K562 (cell line): ENCODE results near the gene BCL7B. TPM values are rescaled to one million over a fixed set of nuclear protein-coding genes. Genes with fewer than 3 reads are reported as not detected.

ENCODE experiments used
- ARNT ChIP-seq, 2 experiments: fragments of 450-650 bp; IDR thresholded peaks; 2 replicates each; pipeline ENCODE4 v1.6.1; 2016; ENCODE audit warnings: mild to moderate bottlenecking in 1 of 2
- CHCHD3 ChIP-seq: fragments of 250-450 bp; sonication (Bioruptor Pico); IDR thresholded peaks from 2 replicates; pipeline ENCODE4 v2.1.2; 2022; ENCODE audit warnings: mild to moderate bottlenecking
- ELF4 ChIP-seq: fragments of 450-650 bp; formaldehyde crosslinking; IDR thresholded peaks from 2 replicates; pipeline ENCODE4 v1.4.0; 2022; ENCODE audit warnings: missing genetic modification characterization
- ESRRA ChIP-seq: fragments of 450-650 bp; IDR thresholded peaks from 2 replicates; pipeline ENCODE4 v1.6.1; 2014; ENCODE audit warnings: low read depth, mild to moderate bottlenecking, moderate library complexity, borderline replicate concordance
- FOXP1 ChIP-seq: sonication (generic); formaldehyde crosslinking; IDR thresholded peaks from 2 replicates; pipeline ENCODE4 v1.8.0; 2022; ENCODE audit warnings: mild to moderate bottlenecking, missing genetic modification reagents
- HDAC6 ChIP-seq: IDR thresholded peaks from 2 replicates; pipeline ENCODE4 v1.6.1; 2012; ENCODE audit warnings: low read depth, mild to moderate bottlenecking, control low read depth, inconsistent platforms, low read length, moderate library complexity
- KLF13 ChIP-seq: fragments of 450-650 bp; IDR thresholded peaks from 2 replicates; pipeline ENCODE4 v1.6.1; 2016; ENCODE audit warnings: missing genetic modification characterization, low read depth, mild to moderate bottlenecking, missing compliant biosample characterization, moderate library complexity, borderline replicate concordance
- L3MBTL2 ChIP-seq: fragments of 450-650 bp; IDR thresholded peaks from 2 replicates; pipeline ENCODE4 v1.6.1; 2016; ENCODE audit warnings: mild to moderate bottlenecking, moderate library complexity
- MBD2 ChIP-seq: sonication (generic); IDR thresholded peaks from 2 replicates; pipeline ENCODE4 v1.6.1; 2016; ENCODE audit warnings: low read depth, borderline replicate concordance
- MECOM ChIP-seq: fragments of 250-450 bp; sonication (Bioruptor Pico); IDR thresholded peaks from 2 replicates; pipeline ENCODE4 v1.8.0; 2022; ENCODE audit warnings: inconsistent platforms
- SETDB1 ChIP-seq: IDR thresholded peaks from one replicate; pipeline ENCODE4 v1.6.1; 2012; ENCODE audit warnings: low read length, control low read depth, inconsistent platforms
- SIN3B ChIP-seq: fragments of 450-650 bp; IDR thresholded peaks from 2 replicates; pipeline ENCODE4 v1.6.1; 2017; ENCODE audit warnings: low read depth, mild to moderate bottlenecking, moderate library complexity
- SMAD4 ChIP-seq: fragments of 250-450 bp; sonication (Bioruptor Pico); conservative IDR thresholded peaks from 2 replicates; pipeline ENCODE4 v1.8.0; 2021; ENCODE audit warnings: inconsistent platforms, mild to moderate bottlenecking, moderate library complexity
- SMC3 ChIP-seq: conservative IDR thresholded peaks from 2 replicates; pipeline ENCODE4 v1.6.1; 2011; ENCODE audit warnings: low read depth, low read length, improper control_type of control experiment; ENCODE audit not compliant: insufficient read depth
- SP2 ChIP-seq: IDR thresholded peaks from 2 replicates; pipeline ENCODE4 v1.6.1; 2011; ENCODE audit warnings: mild to moderate bottlenecking, low read depth, low read length, moderate library complexity; ENCODE audit not compliant: poor library complexity, severe bottlenecking; ENCODE audit errors: extremely low read depth
- TEAD2 ChIP-seq: fragments of 450-650 bp; IDR thresholded peaks from 2 replicates; pipeline ENCODE4 v1.6.1; 2016; ENCODE audit warnings: missing genetic modification characterization, control low read depth, missing compliant biosample characterization
- TGIF2 ChIP-seq: sonication (generic); formaldehyde crosslinking; IDR thresholded peaks from 2 replicates; pipeline ENCODE4 v1.8.1; 2022; ENCODE audit warnings: mild to moderate bottlenecking, missing genetic modification reagents, moderate library complexity
- TOE1 ChIP-seq, 2 experiments: fragments of 450-650 bp in 1 of 2; sonication (generic) in 1 of 2; formaldehyde crosslinking in 1 of 2; IDR thresholded peaks; 2 replicates each; pipeline versions ENCODE4 v1.7.1 to v1.8.0; 2016 to 2022; ENCODE audit warnings: borderline replicate concordance in 2 of 2, mild to moderate bottlenecking in 2 of 2, antibody characterized with exemption in 1 of 2, inconsistent platforms in 1 of 2, low read depth in 1 of 2, missing genetic modification reagents in 1 of 2, moderate library complexity in 1 of 2
- U2AF1 ChIP-seq: fragments of 200-400 bp; formaldehyde crosslinking; optimal IDR thresholded peaks from 2 replicates; pipeline ENCODE3; 2017; ENCODE audit warnings: mild to moderate bottlenecking, low read depth, low read length, moderate library complexity
- ZBTB17 ChIP-seq: fragments of 450-650 bp; formaldehyde crosslinking; IDR thresholded peaks from 2 replicates; pipeline ENCODE4 v1.4.0; 2020; ENCODE audit warnings: mild to moderate bottlenecking
- ZKSCAN1 ChIP-seq: fragments of 150-350 bp; IDR thresholded peaks from 2 replicates; pipeline ENCODE4 v1.6.1; 2016; ENCODE audit warnings: low read depth, low read length
- ZNF197 ChIP-seq: fragments of 200-800 bp; sonication (Bioruptor generic); IDR thresholded peaks from 2 replicates; pipeline ENCODE4 v1.6.1; 2016; ENCODE audit warnings: low read depth, missing genetic modification characterization, missing compliant biosample characterization
- ZNF507 ChIP-seq: conservative IDR thresholded peaks from 2 replicates; pipeline ENCODE4 v1.6.1; 2017; ENCODE audit warnings: missing genetic modification characterization, missing compliant biosample characterization
- ZNF644 ChIP-seq: fragments of 200-800 bp; sonication (Bioruptor generic); IDR thresholded peaks from 2 replicates; pipeline ENCODE4 v1.6.1; 2016; ENCODE audit warnings: low read depth, missing genetic modification characterization, missing compliant biosample characterization
- ZNF778 ChIP-seq: fragments of 450-650 bp; formaldehyde crosslinking; IDR thresholded peaks from 2 replicates; pipeline ENCODE4 v1.4.0; 2020; ENCODE audit warnings: mild to moderate bottlenecking, moderate library complexity
- polyA plus RNA-seq, 8 experiments: library from polyadenylated mRNA; depleted of rRNA in 4 of 8; stranded (reverse) in 5 of 8; unstranded in 3 of 8; fragments of >200 nt; fragmentation: Nextera tagmentation in 2 of 8; fragmentation: Illumina TruSeq in 1 of 8; extraction: Ambion mirVana in 2 of 8; extraction: Trizol in 1 of 8; gene quantifications; 2 replicates each; pipeline versions ENCODE4 v1.2.1 to v1.2.3, GENCODE V29; 2011 to 2014; ENCODE audit warnings: inconsistent platforms in 1 of 8, missing spikeins in 1 of 8
- total RNA-seq, 7 experiments: library from RNA; depleted of rRNA in 6 of 7; stranded (reverse); fragments of >200 nt in 6 of 7; fragmentation: Illumina TruSeq in 2 of 7; extraction: Trizol in 2 of 7; gene quantifications; 2 replicates each; pipeline versions ENCODE4 v1.2.1 to v1.2.3, GENCODE V29; 2011 to 2021; ENCODE audit warnings: low replicate concordance in 1 of 7
- TF ChIP-seq, protein P1 (sequence below), 2 experiments: fragments of 450-650 bp in 1 of 2; sonication (generic) in 1 of 2; formaldehyde crosslinking; conservative IDR thresholded peaks; 2 replicates each; pipeline versions ENCODE4 v1.4.0 to v1.8.1; 2020 to 2022; ENCODE audit warnings: mild to moderate bottlenecking in 1 of 2, missing genetic modification reagents in 1 of 2
- TF ChIP-seq, protein P2 (sequence below): sonication (generic); formaldehyde crosslinking; IDR thresholded peaks from 2 replicates; pipeline ENCODE4 v1.8.1; 2022; ENCODE audit warnings: missing genetic modification reagents
- TF ChIP-seq, protein P3 (sequence below): fragments of 250-450 bp; sonication (Bioruptor Pico); IDR thresholded peaks from 2 replicates; pipeline ENCODE4 v1.8.0; 2021; ENCODE audit warnings: moderate library complexity, mild to moderate bottlenecking, inconsistent platforms

Gene BCL7B
- total and polyA plus RNA-seq, 9 of the 15 experiments (the other 6 are each of a cell fraction or from before 2014, with no cell fraction given), result 10.0 to 73.2 (median 32.9) TPM

DNA sequence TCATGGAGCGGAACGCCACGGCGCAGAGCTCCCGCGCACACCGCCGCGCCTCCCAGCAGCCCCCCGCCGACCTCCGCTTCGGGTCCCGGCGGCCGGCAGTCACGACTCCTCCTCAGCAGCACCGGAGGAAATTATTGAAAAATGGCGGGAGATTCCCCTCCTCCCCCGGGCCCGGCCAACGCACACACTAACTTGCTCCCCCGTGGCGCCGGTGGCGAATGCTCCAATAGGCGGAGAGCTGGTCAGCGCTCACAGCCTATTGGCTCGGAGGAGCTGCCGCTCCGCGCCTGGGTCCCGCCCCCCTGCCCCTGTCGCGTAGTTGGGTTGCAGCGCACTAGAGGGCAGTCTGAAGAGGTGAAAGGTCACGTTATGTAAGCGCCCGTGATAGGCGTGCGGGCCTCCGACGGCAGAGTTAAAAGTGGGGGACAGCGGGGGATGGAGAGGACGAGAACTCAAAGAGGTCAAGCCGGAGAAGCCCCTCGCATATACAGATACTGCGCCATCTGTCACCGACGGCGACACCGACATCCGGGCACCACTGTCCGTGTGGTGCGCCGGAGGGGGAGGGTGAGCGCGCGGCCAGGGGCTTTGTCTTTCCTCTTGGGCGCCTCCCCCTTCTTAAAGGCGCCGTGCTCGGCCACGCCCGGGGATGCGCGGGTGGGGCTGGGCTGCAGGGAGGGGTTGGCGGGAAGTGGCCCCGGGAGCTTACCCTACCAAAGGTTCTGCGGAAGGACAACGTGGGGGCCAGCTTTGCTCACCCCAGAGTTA is 35.2 kb downstream of the BCL7B start, which contains the start of gene BAZ1B (continued):
- TF ChIP-seq U2AF1, result peak; percentile 34
- no peak for TF ChIP-seq ZNF778 (CRISPR knock-in tag)
- TF ChIP-seq ESRRA, result peak; percentile 94
- no peak for TF ChIP-seq ZNF644 (tag)
- no peak for TF ChIP-seq CHCHD3 (CRISPR knock-in tag)
- 0 out of 2 replicates have a peak, but pooled peaks have one; percentile 6 for TF ChIP-seq ZNF197 (CRISPR knock-in tag)
- peak; percentile 77; the same call in 1 of the 2 replicates for TF ChIP-seq KLF13
- peak; percentile 72 for TF ChIP-seq ZKSCAN1
- 0 out of 2 replicates have a peak, but pooled peaks have one; percentile 57 for TF ChIP-seq HDAC6
- TF ChIP-seq ARNT (IDR thresholded peaks at IDR 0.05), result no peak; a peak in 1 of 4 replicates
- TF ChIP-seq, protein P1, sequence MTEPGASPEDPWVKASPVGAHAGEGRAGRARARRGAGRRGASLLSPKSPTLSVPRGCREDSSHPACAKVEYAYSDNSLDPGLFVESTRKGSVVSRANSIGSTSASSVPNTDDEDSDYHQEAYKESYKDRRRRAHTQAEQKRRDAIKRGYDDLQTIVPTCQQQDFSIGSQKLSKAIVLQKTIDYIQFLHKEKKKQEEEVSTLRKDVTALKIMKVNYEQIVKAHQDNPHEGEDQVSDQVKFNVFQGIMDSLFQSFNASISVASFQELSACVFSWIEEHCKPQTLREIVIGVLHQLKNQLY (CRISPR knock-in tag; conservative IDR thresholded peaks at IDR 0.05), result 0 out of 4 replicates have a peak, but pooled peaks of 1 of the 2 experiments have one; percentile 43
- TF ChIP-seq ELF4 (CRISPR knock-in tag), result peak; percentile 74; the same call in 1 of the 2 replicates
- peak; percentile 83; the same call in 1 of the 2 replicates for TF ChIP-seq TGIF2 (CRISPR knock-in tag)
- peak; percentile 92 for TF ChIP-seq TOE1 (IDR thresholded peaks at IDR 0.05; ENCODE audit: borderline replicate concordance)
- no peak for TF ChIP-seq TOE1 (CRISPR knock-in tag; IDR thresholded peaks at IDR 0.05; ENCODE audit: borderline replicate concordance, low read depth)
- TF ChIP-seq ZNF507, result no peak
- TF ChIP-seq MECOM (CRISPR knock-in tag), result no peak
- TF ChIP-seq SETDB1, result no peak
- peak; percentile 17; the same call in 1 of the 2 replicates for TF ChIP-seq SMC3
- peak; percentile 95 for TF ChIP-seq SP2
- no peak for TF ChIP-seq TEAD2 (tag)
- TF ChIP-seq FOXP1 (CRISPR knock-in tag), result peak; percentile 91
- peak; percentile 88 for TF ChIP-seq L3MBTL2
- peak; percentile 69; the same call in 1 of the 2 replicates for TF ChIP-seq SIN3B
- TF ChIP-seq SMAD4 (CRISPR knock-in tag), result peak; percentile 90
- TF ChIP-seq, protein P2, sequence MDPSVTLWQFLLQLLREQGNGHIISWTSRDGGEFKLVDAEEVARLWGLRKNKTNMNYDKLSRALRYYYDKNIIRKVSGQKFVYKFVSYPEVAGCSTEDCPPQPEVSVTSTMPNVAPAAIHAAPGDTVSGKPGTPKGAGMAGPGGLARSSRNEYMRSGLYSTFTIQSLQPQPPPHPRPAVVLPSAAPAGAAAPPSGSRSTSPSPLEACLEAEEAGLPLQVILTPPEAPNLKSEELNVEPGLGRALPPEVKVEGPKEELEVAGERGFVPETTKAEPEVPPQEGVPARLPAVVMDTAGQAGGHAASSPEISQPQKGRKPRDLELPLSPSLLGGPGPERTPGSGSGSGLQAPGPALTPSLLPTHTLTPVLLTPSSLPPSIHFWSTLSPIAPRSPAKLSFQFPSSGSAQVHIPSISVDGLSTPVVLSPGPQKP (CRISPR knock-in tag), result no peak
- peak; percentile 66; the same call in 1 of the 2 replicates for TF ChIP-seq ZBTB17 (CRISPR knock-in tag)
- TF ChIP-seq, protein P3, sequence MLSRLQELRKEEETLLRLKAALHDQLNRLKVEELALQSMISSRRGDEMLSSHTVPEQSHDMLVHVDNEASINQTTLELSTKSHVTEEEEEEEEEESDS, result no peak
- TF ChIP-seq MBD2, result peak; percentile 98
